ENCODE results near the gene NTF4.
A peak's percentile ranks its signal among the peaks of the same experiment; 100 is the strongest.
"Not testable (repeated sequence)": the region's sequence is repeated elsewhere in the genome, so short reads cannot be mapped to it uniquely, and the experiment has no call there.

NTF4 gene

GRCh38 chr19:49024233-49024632, 40.4 kb downstream of the NTF4 start, which contains the start of gene CGB3:
TSS of gene CGB3 (minus strand) at chr19:49024333. CDS start at chr19:49023971, 362 bp downstream.
- not testable (repeated sequence) for DNase-seq (ENCODE audit: low read depth in 2 of 3, low spot score in 2 of 3)

- no peak for DNase-seq (ENCODE audit: low read depth in 2 of 3, low spot score in 2 of 3)
These were observed 42.5 kb downstream of the NTF4 start for GRCh38 chr19:49022116-49022515.

- no peak for DNase-seq (ENCODE audit: low read depth in 2 of 3, low spot score in 2 of 3)
These were observed 43.4 kb downstream of the NTF4 start for GRCh38 chr19:49020931-49021895.

- no peak for DNase-seq (ENCODE audit: low read depth in 2 of 3, low spot score in 2 of 3)
These were observed 44.3 kb downstream of the NTF4 start for GRCh38 chr19:49020342-49020741.

GRCh38 chr19:49019242-49019932, 45.2 kb downstream of the NTF4 start:
- DNase-seq (ENCODE audit: low read depth in 2 of 3, low spot score in 2 of 3) = no peak

- DNase-seq (ENCODE audit: low read depth in 2 of 3, low spot score in 2 of 3) = not testable (repeated sequence)
These were observed 46.0 kb downstream of the NTF4 start for GRCh38 chr19:49018388-49019241.

GRCh38 chr19:49017666-49018351, 46.8 kb downstream of the NTF4 start:
- peak in 1 of 3 experiments; percentile 35 for DNase-seq (ENCODE audit: low read depth in 2 of 3, low spot score in 2 of 3)

GRCh38 chr19:49017041-49017665, 47.5 kb downstream of the NTF4 start, which contains the start of gene LHB:
TSS of gene LHB (minus strand) at chr19:49017091. CDS start at chr19:49017081, 10 bp downstream.
- DNase-seq (ENCODE audit: low read depth in 2 of 3, low spot score in 2 of 3) = no peak

- DNase-seq (ENCODE audit: low read depth in 2 of 3, low spot score in 2 of 3) = no peak
These were observed 48.4 kb downstream of the NTF4 start for GRCh38 chr19:49016067-49016839.

GRCh38 chr19:49014870-49015255, 49.8 kb downstream of the NTF4 start:
- DNase-seq (ENCODE audit: low read depth in 2 of 3, low spot score in 2 of 3) = no peak

- no peak for DNase-seq (ENCODE audit: low read depth in 2 of 3, low spot score in 2 of 3)
These were observed 50.3 kb downstream of the NTF4 start for GRCh38 chr19:49014123-49014869.

- no peak for DNase-seq (ENCODE audit: low read depth in 2 of 3, low spot score in 2 of 3)
These were observed 53.4 kb downstream of the NTF4 start for GRCh38 chr19:49011194-49011593.

Data from activated CD8-positive, alpha-beta memory T cell treated with anti-CD3 and anti-CD28 coated beads for 48 hours (primary cell).